GM18858 (cell line): ENCODE measurements around the gene CCDC92.

Experiments
- ATAC-seq: cut with Tn5 transposase; IDR thresholded peaks from one replicate; pipeline ENCODE4 v1.9.1; 2021; ENCODE audit not compliant: unreplicated experiment

Gene CCDC92

DNA sequence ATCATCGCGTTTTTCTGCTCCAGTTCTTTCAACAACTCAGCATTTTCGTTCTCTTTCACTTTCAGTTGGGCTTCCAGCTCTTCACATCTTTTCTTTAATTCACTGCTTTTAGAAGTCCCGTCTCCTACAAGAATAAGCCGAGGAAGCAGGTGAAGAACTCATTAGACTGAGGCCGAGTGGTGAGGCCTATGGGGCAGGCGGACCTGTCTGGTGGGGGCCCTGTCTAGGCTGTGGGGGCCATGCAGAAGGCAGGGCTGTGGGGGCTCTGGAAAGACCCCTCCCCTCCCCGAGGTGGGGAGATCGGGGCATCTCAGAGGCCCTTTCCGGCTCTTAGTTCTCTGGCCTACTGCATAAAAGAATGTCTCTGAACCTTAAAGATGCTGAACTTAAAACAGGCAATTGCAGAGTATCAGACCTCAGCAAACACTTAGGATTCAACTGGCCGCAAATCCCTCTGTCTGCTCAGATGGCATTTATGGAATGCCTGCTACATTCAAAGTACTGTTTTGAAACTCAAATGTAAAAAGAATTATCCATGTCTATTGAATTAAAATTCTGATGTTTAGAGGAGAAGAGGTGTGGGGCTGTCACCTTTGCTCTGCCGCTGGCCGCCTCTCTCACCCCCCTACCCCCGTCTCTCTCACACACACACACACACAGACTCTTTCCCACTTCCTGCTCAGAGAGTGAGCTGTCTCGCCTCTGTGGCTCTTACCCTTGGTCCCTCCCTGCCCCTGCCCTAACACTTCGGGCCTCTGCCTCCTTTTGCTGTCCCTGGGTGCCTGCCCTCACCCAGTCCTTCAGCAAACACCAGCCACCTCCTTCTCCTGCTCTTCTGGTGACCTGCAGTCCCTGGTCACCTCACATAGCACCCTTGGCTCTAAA lies 34.7 kb downstream of the CCDC92 start:
- no peak for ATAC-seq

DNA sequence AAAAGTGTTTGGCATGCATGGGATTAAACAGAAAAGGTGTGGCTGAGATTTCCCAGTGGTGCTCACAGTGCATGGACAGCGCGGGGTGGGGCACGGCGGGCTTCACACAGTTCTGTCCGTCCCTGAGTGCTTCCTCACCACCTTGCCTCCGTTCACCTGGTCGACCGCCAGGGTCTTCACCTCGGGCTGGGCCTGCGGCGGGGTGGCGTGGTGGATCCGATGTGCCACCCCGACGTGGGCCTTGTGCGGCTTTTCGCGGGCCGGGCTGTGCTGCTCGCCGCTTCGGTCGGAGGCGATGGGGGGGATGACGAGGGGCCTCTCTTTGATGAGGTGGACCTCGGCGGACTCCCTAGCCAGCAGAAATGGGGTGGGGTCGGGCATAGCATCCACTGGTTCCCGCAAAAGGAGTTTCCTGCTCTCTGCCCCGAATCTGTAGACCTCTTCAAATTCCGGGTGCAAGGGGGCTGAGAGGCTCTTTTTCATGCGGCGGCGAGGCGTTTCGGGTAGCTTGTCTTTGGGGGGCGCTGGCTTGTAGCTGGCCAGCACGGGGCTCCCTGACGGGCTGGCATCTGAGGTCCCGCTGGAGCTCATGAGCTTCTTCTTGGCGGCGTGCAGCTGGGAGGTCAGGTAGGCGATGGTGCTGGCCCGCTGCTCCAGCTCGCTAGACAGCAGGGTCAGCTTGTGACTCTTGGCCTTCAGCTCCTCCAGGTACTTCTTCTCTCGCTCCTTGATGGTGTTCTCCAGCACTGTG lies 35.5 kb downstream of the CCDC92 start:
- no peak for ATAC-seq

DNA sequence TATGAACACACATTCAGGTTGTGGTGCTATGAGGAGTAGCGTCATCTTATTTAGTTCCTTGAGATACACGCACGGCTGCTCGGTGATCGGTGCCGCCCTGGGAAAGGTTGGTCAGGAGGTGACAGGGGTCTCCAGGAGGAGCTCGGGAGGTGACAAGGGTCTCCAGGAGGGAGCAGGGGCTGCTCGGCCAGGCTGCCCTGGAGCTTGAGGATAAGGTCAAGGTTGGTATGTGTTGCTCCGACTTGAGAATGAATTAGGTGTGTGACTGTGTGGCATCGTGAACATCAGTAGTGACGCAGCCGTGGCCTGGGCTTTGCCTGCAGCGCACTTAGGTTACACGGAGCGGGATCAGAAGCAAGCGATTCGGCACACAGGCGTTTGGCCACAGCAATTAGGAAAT lies 36.2 kb downstream of the CCDC92 start:
- no peak for ATAC-seq

DNA sequence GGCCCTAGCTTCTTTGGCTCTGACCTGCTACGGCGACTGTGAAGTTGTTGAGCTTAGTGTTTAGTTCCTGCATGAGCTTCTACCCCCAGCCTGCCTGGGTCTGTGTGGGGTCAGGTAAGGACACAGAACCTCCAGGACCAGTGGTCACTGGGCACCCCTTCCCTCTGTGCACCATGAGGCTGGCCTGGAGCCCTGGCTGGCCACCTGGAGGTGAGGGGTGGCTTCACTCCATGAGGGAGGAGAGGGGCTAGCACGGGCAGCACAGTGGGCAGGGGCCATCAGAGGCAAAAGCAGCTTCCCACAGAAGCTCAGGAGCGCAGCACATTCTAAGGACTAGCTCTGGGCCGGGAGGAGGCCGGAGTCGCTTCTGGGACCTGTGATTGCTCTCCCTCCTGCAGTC lies 36.7 kb downstream of the CCDC92 start:
- no peak for ATAC-seq

DNA sequence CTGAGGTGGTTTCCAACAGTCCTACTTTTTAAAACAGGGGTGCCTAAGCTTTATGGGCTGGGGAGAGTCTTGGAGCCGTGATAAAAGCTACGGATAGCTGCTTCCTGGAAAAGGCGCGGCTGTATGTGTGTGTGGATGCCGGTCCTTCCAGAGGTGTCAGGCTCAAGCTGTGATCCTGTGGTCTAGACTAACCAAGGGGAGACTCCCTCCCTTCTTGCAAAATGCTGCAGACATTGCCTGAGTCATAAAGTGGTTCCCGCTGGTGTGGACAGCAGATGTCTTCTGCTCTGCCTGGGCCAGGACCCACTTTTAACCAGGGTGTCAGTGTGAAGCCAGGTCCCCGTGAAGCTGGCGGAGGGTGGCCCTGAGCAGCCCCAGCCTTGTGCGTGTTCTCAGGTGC lies 37.8 kb downstream of the CCDC92 start:
- no peak for ATAC-seq

DNA sequence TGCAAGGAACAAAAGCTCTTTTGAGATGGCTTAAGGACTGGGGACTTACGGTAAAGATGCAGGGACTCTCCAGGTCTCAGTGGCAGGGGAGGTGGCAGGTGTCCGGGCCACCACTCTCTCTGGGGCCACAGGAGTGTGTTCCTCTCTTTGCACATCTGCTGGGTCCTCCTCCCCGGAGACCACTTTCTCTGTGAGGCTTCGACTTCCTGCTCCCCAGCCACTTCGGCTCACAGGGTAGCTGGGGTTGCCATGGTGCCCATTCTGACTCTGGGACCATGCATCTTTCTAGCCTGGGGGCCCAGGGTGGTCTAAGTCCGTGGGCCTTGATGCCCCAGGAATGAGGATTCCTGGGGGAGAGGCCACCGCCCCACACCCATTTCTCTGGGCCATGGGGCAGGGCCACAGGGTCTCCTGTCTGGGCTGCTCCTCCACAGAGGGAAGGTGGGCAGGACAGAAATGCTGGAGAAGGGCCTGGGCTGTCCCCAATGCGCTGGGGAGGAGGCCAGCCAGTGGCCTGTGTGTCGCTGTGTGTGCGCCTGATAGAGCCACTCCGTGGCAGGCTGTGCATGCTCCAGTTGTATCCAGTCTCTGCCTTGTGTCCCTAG lies 38.5 kb downstream of the CCDC92 start:
- ATAC-seq = no peak

DNA sequence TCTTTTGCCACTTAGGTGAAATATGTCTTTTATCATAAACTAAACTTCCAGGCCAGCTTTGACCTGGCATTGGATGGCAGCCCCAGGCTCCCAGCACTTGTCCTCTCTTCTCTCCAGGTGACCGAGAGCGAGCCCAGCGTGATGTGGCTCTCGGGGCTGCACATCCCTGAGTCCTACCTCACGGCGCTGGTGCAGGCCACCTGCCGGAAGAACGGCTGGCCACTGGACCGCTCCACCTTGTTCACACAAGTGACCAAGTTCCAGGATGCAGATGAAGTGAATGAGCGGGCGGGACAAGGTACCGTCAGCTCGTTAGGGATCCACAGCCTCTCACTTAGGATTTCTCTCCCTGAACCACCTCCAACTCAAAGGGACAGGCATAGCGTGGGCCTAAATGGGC lies 39.4 kb downstream of the CCDC92 start:
- no peak for ATAC-seq

DNA sequence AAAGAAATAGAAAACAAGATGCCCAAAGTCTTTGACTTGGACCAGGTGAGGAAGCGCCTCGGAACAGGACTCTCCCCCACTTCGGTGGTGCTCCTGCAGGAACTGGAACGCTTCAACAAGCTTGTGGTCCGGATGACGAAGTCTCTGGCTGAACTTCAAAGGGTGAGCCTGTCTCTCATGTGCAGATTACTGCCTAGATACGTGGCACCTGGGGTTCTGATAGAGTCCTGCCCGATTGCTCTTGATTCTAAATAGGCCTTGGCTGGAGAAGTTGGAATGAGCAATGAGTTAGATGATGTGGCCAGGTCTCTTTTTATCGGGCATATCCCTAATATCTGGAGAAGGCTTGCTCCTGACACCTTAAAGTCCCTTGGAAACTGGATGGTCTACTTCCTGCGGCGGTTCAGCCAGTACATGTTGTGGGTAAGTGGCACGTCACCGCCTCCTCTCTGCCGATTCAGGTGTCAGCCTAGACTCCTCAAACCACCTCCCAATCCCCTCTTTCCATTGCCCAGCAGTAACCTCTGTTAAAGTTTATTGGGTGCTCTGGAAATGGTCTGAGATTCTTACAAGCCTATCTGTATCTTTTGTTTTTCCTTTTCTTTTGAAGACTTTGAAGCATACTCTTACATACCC lies 40.8 kb downstream of the CCDC92 start:
- no peak for ATAC-seq

DNA sequence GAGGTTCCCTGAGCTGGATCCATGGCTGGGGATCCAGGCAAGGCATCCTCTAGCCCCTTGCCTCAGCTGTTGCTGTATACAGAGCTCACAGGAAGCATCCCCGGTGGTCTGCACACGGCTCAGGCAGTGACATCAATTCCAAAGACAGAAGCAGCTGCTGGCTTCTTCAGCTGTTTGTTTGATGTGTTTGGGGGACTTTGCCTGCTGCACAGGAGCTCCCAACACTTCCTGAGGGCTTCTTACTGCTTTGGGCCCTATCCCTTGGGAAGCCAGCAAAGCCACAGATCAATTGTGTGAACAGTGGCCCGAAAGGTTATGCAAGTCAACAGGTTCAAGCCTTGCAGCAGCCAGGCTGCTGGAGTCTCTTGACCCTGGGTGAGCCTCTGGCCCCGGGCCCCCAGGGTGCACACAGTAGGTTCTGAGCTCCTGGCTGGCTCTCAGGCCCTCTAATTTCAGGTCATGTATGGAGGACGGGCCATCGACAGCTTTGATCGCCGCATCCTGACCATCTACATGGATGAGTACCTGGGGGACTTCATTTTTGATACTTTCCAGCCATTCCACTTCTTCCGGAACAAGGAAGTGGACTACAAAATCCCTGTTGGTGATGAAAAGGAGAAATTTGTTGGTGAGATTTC lies 42.6 kb downstream of the CCDC92 start:
- ATAC-seq = no peak

DNA sequence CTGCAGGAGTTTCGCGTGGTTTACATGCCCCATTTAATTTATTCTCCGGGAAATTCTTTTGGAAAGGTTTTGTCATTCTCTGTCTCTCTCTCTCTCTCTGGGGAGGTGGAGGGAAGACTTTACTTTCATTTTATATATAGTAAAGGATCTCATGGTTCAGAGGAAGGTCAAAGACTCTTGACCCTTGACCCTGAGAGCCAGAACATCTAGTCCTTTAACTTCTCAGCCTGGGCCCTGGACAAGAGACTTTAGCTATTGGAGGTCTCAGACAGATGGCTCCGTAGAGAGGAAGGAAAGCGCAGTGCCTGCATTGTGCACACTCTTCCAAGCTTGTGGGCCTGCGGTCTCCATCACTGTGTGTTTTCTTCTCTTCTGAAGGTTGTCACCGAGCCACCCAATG lies 43.7 kb downstream of the CCDC92 start:
- ATAC-seq = no peak

DNA sequence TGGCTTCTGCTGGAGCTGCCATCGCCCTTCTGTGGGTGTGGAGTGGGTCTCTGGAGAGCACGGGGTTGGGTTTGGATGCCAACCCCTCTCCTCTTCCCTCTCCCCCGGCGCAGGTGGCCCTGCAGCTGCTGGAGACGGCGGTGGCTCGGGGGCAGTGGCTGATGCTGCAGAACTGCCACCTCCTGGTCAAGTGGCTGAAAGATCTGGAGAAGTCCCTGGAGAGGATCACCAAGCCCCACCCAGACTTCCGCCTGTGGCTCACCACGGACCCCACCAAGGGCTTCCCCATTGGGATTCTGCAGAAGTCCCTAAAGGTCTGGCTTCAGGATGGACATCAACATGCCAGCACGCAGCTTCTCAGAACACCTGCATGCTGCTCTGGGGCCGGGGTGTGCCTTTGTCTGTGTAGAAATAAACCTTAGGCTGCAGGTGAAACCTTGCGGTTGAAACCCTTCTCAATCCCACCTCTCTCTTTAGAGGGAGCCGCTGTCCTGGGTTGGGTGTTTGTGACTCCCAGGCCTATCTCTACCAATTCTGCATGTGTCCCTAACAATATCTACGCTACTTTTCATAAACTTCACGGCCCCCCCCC lies 44.3 kb downstream of the CCDC92 start:
- ATAC-seq = no peak

DNA sequence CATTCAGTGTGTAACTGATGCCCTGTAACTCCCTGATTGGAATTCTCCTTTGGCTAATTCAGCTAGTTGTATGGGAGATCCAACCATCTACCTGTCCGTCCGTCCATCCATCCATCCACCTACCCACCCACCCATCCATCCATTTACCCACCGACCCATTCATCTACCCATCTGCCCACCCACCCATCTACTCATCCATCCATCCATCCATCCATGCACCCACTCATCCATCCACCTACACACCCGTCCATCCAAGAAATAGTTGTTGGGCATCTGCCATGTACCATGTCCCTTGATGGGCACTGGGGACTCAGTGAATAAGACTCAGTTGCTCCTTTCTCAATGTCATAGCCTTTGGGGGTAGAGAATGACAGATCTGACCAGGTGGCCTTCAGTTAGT lies 48.1 kb downstream of the CCDC92 start:
- ATAC-seq = no peak

DNA sequence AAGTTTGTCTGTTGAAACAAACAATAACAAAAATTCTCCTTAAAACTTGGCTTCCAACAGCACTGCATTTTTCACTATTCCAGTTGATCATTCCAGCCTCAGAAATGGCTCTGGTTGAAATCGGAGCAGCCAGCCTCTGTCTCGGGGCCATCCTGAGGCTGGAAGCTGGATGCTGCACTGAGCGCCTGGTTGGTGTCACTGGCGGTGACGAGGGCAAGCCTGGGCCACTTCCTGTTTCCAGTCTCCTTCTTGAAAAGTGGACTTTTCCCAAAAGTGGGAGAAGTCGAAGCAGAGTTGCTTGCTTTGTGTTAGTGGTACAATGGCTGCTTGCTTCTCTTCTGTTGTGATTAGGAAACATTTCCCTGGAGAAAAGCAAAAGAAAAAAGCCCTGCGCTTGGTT lies 48.7 kb downstream of the CCDC92 start:
- no peak for ATAC-seq

DNA sequence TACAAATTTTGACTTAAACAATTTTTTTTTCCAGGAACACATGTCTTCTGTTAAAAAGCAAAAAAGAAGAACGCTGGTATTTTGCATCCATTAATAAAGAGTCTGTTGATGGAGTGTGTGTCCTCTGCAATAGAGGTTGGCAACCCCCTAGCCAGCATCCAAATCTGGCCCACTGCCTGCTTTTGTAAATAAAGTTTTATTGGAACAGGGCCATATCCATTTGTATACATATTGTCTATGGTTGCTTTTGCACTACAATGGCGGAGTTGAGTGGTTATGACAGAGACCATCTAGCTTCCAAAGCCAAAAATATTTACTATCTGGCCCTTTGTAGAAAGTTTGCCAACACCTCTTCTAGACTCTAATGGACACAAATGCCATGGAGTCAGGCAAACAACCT lies 49.6 kb downstream of the CCDC92 start:
- no peak for ATAC-seq

DNA sequence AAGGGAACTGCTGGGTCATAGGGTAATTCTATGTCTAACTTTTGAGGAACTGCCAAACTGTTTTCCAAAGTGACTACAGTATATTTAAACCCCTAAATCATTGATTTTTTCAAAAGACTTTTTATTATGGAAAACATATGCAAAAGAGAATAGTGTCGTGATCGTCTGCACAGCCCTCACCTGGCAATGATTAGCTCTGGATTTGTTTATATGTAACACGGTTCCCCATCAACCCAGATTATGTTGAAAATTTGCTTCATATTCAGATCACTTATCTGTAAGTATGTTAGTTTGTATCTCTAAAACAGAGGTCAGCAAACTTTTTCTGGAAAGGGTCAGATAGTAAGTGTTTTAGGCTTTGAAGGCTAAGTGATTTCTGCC lies 52.7 kb downstream of the CCDC92 start:
- ATAC-seq = no peak

DNA sequence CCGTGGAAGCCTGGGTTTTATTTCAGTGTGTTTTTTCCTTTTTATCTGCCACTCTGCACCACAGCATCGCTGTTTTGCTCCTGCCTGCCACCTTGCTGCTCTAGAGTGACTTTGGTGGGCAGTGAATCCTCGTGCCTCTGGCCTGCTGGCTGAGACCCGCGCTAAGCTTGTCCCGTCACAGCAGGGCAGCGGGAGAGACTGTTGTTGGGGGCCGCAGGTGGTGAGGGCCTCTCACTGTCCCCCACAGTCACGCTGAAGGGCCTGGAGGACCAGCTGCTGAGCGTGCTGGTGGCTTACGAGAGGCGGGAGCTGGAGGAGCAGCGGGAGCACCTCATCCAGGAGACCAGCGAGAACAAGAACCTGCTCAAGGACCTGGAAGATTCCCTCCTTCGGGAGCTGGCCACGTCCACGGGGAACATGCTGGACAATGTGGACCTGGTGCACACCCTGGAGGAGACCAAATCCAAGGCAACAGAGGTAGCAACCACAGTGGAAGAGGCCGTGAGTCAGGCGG lies 55.2 kb downstream of the CCDC92 start:
- no peak for ATAC-seq

DNA sequence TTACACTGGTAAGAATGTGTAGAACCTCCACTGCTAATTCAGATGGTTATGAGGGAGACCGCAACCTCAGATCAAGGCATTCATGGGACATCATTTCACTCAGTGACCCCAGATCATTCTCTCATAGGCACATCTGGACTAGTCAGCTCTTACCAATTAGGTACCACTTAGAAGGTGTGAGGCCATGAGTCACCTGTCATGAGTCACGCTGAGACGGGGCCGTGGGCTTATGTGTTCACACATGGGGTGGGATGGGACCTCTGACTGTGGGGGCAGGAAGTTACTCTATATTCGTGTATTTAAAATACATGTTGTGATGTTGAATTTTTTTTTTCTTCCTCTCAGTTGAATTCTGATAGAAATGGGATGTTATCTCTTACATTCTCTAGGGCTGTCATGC lies 55.9 kb downstream of the CCDC92 start:
- ATAC-seq = no peak

DNA sequence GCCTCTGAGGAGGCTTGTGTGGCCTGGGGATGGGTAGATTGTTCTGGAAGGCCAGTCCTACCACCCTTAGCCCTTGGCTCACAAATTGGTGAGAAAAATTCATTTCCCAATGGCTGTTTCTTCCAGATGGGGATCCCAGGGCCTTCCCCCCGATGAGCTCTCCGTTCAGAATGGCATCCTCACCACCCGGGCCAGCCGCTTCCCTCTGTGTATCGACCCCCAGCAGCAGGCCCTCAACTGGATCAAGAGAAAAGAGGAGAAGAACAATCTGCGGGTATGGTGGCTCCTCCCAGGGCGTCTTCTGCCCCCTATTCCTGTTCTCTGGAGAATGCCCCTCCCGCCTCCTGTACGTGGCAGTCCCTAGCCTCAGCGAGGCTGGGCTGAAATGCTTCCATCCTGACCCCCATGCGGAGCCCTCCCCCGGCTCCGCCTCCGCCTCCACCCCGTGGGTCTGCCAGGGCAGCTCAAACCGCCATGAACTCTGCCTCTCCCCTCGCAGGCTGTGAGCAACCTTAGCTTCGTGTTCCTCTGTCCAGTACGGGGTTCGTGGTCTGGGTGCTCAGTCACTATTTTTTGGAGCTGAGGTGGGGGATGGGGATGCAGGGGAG lies 57.8 kb downstream of the CCDC92 start:
- no peak for ATAC-seq

DNA sequence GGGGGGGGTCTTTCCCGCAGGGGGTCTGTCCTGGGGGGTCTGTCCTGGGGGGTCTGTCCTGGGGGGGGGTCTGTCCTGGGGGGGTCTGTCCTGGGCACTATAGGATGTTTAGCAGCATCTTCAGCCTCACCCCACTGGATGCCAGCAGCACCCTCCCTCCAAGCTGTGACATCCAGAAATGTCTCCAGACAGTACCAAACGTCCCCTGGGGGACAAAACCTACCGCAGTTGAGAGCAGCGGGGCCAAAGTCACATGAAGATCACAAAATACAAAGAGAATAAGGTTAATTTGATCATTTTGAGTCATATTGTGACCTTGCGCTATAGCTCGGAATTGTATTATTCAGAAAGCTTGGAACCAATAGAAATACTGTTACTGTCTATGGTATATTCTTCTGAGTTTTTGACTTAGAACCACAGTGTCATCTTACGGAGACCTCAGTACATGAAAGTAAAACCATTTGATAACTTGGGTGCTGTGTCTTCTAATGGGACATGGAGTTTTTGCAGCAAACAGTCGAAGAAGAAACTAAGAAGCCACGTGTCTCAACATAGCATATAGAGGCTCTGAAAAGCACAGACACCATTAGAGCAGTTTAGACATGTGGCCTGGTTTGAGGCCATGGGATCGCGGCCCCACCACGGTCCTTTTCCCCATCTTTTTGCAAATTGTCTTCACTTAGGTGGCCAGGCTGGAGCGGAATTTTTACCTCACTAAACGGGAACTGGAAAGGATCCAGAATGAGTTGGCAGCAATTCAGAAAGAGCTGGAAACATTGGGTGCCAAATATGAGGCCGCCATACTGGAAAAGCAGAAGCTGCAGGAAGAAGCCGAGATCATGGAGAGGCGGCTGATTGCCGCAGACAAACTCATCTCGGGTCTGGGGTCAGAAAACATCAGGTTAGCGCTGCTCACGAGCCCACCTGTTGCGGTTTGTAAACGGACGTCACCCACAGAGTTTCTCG lies 59.9 kb downstream of the CCDC92 start:
- ATAC-seq = no peak
